HUES48 (cell line): ENCODE data around the gene CASQ2.

ENCODE experiments used
- H3K27ac ChIP-seq: one replicate; pipeline ENCODE4 v1.7.0; 2013; ENCODE audit warnings: low read depth, low read length, inconsistent platforms
- H3K27me3 ChIP-seq: 2 replicates; pipeline ENCODE4 v1.6.1; 2013; ENCODE audit warnings: mild to moderate bottlenecking, low read length; ENCODE audit not compliant: control insufficient read depth, insufficient read depth
- H3K36me3 ChIP-seq: 2 replicates; pipeline ENCODE4 v1.6.1; 2013; ENCODE audit warnings: low read length; ENCODE audit not compliant: control insufficient read depth, insufficient read depth
- H3K4me1 ChIP-seq: 2 replicates; pipeline ENCODE4 v1.6.1; 2013; ENCODE audit warnings: mild to moderate bottlenecking, low read length; ENCODE audit not compliant: control insufficient read depth, insufficient read depth
- H3K4me3 ChIP-seq: 2 replicates; pipeline ENCODE4 v1.5.1; 2013; ENCODE audit warnings: mild to moderate bottlenecking, low read depth, low read length
- H3K9ac ChIP-seq: 2 replicates; pipeline ENCODE4 v1.6.1; 2013; ENCODE audit warnings: mild to moderate bottlenecking, low read depth, low read length, moderate library complexity
- H3K9me3 ChIP-seq: 2 replicates; pipeline ENCODE4 v1.6.1; 2013; ENCODE audit warnings: low read length; ENCODE audit not compliant: control insufficient read depth, insufficient read depth

CASQ2 gene

DNA sequence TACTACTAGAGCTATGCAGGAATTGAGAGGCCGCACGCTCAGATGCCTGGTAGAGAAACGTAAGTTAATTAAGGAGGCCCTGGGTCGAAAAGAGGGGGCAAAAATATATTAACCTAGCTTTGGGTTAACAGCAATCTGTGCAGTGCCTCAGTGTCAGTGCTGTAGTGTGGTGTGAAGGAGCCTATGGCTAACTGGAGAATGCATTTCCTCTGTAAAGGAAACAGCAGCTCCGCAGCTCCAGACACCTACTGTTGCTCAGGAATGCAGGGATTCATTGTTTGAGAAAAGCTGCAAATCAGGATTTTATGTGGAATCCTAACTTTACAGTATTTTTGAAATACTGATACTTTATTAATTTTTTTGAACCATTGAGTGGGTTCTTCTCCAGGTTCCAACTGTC, 108.4 kb downstream of the CASQ2 start:
- H3K9me3 ChIP-seq = no peaks in the 10 kb centered on the region
- H3K27me3 ChIP-seq = no peaks in the 10 kb centered on the region
- peaks cover 47% of the 10 kb centered on the region for H3K36me3 ChIP-seq

DNA sequence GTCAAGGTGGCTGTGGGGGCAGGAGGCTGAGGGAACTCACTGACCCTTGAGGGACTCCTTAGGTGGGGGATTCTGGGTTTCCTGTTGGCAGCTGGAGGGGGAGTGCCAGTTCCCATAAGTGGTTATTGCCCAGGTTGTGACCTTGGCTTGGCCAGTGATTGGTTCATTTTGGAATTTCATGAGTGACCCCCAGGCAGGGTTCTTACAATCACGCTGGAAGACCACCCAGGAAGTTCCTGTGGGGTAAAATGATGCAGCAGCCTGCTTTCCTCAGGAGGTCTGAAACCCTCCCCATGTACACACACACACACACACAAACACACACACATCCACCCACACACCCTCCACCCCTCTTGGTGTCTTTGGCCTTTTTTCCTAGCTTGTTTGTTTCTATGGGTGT, 109.9 kb downstream of the CASQ2 start:
- Histone ChIP-seq H3K4me1 (peaks cover 31% of the 10 kb centered on the region), H3K9me3 (no peaks in the 10 kb centered on the region), H3K27ac (no peak overlapping the region), H3K27me3 (no peaks in the 10 kb centered on the region), H3K9ac (no peak overlapping the region), H3K4me3 (no peak overlapping the region), H3K36me3 (peaks cover 32% of the 10 kb centered on the region)

More for the DNA sequence above, 108.4 kb downstream of the CASQ2 start:
- Histone ChIP-seq H3K9ac (no peak overlapping the region), H3K4me3 (no peak overlapping the region), H3K4me1 (peaks cover 17% of the 10 kb centered on the region), H3K27ac (peak overlapping the region; percentile 11)

DNA sequence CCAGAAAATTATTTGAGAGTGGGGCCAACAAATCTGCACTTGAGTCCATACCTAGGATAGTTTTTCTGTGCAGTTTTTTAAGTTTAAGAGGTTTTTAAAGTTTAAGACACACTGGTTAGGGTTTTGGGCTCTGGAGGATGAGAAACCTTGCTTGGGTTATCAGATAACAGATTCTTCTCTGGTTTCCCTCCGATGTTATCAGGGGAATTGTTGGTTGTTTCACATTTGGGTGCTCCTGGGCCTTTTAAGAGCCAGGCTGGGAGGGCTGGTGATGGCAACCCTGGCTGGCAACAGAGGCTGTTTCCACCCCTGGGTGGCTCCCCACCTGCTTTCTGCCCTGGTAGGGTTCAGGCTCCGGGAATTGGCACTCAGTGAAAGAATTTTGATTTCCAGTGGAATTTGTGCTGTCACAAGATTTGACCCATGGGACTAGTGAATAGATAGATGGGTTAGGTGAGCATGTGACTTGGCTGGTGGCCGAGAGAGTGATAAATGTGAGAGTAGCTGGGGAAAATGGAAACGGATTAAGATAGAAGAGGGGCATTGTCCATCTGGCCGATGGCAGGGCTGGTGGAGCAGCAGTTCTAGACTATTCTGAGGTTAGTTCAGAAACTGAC, 111.9 kb downstream of the CASQ2 start:
- H3K4me3 ChIP-seq = no peak overlapping the region
- H3K9me3 ChIP-seq = no peaks in the 10 kb centered on the region
- no peaks in the 10 kb centered on the region for H3K27me3 ChIP-seq
- no peak overlapping the region for H3K27ac ChIP-seq
- H3K4me1 ChIP-seq = peaks cover 31% of the 10 kb centered on the region
- H3K36me3 ChIP-seq = peaks cover 34% of the 10 kb centered on the region
- no peak overlapping the region for H3K9ac ChIP-seq

DNA sequence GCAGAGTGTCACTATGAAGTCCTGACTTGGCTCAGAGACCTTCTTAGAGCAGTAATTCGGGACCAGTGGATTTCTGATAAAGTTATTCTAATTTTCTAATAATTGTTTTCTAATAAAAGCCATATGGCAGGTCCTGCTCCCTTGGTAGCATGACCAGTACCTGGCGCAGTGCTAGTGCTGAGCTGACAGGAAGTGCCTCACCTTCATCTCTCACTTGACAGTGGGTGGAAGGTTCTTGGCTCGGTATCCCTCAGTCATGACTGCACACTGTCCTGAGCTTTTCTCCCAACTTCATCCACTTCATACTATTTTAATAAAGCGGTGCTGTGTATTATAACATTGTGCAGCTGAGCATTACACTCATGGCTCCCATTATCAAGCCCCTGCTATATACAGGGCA, 112.6 kb downstream of the CASQ2 start:
- H3K9me3 ChIP-seq = no peaks in the 10 kb centered on the region
- no peak overlapping the region for H3K4me3 ChIP-seq
- H3K4me1 ChIP-seq = peaks cover 37% of the 10 kb centered on the region

DNA sequence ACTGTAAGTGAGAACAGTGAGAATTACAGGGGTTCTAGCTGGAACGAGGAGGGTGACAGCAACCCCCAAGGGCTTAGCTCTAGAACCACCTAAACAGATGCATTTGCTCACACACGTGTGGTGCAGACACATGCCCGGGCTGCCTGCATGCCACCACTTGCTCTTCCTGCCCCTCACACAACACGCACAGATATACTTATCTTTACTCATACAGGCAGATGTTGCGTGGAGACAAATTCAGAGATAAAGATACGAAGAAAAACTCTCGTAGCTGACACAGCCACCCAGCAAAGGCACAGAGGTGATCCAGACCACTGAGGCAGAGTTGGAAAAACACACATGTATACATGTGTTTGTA, 113.2 kb downstream of the CASQ2 start:
- Histone ChIP-seq H3K9ac (no peak overlapping the region), H3K4me1 (peaks cover 44% of the 10 kb centered on the region), H3K27me3 (no peaks in the 10 kb centered on the region), H3K9me3 (no peaks in the 10 kb centered on the region), H3K4me3 (no peak overlapping the region), H3K27ac (peak overlapping the region; percentile 78), H3K36me3 (peaks cover 30% of the 10 kb centered on the region)

More for the DNA sequence above, 112.6 kb downstream of the CASQ2 start:
- H3K9ac ChIP-seq = no peak overlapping the region
- peaks cover 36% of the 10 kb centered on the region for H3K36me3 ChIP-seq
- no peak overlapping the region for H3K27ac ChIP-seq
- H3K27me3 ChIP-seq = no peaks in the 10 kb centered on the region

DNA sequence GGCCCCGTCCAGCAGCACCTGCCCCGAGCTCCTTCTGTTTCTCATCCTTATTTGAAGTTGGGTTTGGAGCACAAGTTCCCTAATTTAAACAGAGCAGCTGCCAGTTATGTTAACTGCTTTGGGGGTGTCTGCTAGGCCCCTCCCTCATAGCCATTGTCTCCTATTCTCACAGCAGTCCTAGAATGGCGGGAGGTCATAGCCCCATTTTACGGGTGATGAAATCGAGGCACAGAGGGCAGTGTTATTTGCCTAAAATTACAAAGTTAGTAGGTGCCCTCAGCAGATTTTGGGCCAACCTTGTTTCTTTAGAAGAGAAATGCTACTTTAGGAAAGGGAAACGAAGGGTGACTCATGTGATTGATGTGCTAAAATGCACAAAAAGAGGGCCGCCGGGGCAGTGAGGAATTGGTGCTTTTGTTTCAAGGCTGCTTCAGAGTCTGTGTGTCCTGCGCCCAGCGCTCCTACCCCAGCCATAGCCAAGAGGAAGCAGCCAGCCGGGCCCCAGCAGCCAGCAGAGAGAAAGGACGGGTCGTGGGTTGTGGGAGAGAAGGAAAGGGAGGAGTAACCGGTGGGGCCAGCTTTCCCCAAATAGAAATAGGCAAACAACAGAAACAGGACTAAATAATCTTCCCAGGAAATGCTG, 113.7 kb downstream of the CASQ2 start:
- Histone ChIP-seq H3K27ac (peak overlapping the region; percentile 78), H3K27me3 (no peaks in the 10 kb centered on the region), H3K9ac (no peak overlapping the region), H3K4me1 (peaks cover 44% of the 10 kb centered on the region), H3K36me3 (peaks cover 25% of the 10 kb centered on the region), H3K9me3 (no peaks in the 10 kb centered on the region), H3K4me3 (no peak overlapping the region)

DNA sequence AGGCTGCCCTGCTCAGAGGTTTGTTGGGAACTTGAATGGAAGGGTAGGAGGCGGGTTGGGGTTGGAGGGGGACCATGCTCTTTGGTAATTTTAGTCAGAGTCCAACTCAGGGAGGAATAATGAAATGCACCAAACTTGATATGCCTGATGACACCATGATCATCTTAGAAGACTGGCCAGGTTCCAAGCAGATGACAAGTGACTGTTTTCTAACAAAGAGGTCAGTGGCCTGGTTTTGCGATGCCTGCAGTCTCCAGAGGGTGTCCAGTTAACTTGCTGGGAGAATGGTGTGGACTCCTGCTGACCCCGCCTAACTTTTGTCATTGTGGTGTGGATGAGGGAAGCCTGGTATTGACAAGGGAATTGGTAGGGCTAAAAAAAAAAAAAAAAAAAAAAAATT, 114.4 kb downstream of the CASQ2 start:
- no peaks in the 10 kb centered on the region for H3K27me3 ChIP-seq
- H3K4me1 ChIP-seq = peaks cover 44% of the 10 kb centered on the region
- no peak overlapping the region for H3K9ac ChIP-seq
- H3K9me3 ChIP-seq = no peaks in the 10 kb centered on the region
- H3K36me3 ChIP-seq = peaks cover 21% of the 10 kb centered on the region
- H3K4me3 ChIP-seq = no peak overlapping the region
- H3K27ac ChIP-seq = no peak overlapping the region

DNA sequence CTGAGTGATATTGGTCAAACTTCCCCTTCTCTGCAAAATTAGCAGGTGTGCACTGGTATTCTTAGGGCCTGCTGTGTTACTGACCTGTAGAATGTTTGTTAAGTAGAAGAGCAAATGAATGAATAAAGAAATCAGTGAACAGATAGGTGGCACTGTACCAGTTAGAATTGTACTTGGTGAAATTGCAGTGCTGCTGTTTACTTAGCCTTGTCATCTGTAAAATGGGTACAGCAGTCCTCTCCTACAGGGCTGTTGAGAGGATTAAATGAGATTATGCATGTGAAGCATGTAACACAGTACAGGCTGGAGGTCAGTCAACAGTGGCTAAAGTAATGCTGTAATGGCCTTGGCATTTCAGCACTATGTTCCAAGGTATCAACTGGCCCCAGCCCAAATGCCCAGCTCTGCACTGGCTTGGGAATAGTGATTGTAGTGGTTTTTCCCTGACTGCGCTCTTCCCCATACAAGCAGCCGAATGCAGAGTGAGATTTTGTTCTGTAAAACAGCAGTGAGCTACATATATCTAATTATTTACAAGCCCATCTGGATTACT, 116.2 kb downstream of the CASQ2 start:
- Histone ChIP-seq H3K9ac (no peak overlapping the region), H3K4me1 (peaks cover 62% of the 10 kb centered on the region), H3K4me3 (no peak overlapping the region), H3K27me3 (peaks cover 6% of the 10 kb centered on the region; the same call in 1 of the 2 replicates), H3K36me3 (peaks cover 16% of the 10 kb centered on the region), H3K9me3 (no peaks in the 10 kb centered on the region), H3K27ac (no peak overlapping the region)

DNA sequence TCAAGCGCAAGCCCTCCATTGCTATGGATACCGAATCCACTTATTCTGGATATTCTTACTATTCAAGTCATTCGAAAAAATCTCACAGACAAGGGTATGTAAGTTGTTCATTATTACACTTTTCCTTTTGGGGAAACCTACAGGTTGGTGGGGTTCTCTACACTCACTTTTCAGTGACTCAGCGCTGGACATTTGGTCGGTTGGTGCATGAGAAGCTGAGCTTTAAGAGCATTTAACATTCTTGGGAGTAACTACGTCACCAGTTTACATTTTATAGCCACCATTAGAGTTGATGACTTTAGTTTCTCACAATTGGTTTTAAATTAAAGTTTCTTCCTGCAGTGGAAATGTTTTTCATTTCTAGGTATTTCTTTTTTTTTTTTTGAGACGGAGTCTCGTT, 117.1 kb downstream of the CASQ2 start:
- H3K4me3 ChIP-seq = no peak overlapping the region
- H3K9me3 ChIP-seq = no peaks in the 10 kb centered on the region
- peaks cover 6% of the 10 kb centered on the region; the same call in 1 of the 2 replicates for H3K27me3 ChIP-seq
- H3K9ac ChIP-seq = no peak overlapping the region
- H3K4me1 ChIP-seq = peaks cover 68% of the 10 kb centered on the region
- H3K27ac ChIP-seq = peak overlapping the region; percentile 97
- peaks cover 16% of the 10 kb centered on the region for H3K36me3 ChIP-seq

DNA sequence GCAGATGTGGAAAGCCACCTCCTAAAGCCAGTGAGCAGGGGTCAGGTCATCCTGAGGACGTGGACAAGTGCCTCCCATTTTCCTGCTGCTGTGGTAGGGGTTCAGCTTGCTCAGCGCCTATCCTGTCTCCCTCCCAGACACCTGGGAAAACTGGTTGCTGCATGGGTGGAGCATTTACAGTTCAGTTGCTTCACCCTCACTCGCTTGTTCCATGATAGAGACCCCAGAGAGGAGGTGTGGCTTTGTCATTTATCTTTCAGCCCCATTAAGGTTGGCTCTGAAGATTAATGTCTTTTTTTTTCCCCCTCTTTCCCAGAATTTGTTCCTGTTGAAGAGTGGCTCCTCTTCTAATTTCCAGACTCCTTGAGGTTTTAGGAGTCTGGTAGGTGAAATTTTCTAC, 117.6 kb downstream of the CASQ2 start:
- Histone ChIP-seq H3K9ac (no peak overlapping the region), H3K36me3 (peaks cover 16% of the 10 kb centered on the region), H3K4me1 (peaks cover 71% of the 10 kb centered on the region), H3K27me3 (peaks cover 6% of the 10 kb centered on the region; the same call in 1 of the 2 replicates), H3K4me3 (no peak overlapping the region), H3K9me3 (no peaks in the 10 kb centered on the region), H3K27ac (peak overlapping the region; percentile 97)
